ENCODE results near the gene DNAJC17. TPM values are rescaled to one million over a fixed set of nuclear protein-coding genes. Genes with fewer than 3 reads are reported as not detected.

Gene DNAJC17
- total RNA-seq, 1 donor from 2014 or later = 14.0 TPM

DNA sequence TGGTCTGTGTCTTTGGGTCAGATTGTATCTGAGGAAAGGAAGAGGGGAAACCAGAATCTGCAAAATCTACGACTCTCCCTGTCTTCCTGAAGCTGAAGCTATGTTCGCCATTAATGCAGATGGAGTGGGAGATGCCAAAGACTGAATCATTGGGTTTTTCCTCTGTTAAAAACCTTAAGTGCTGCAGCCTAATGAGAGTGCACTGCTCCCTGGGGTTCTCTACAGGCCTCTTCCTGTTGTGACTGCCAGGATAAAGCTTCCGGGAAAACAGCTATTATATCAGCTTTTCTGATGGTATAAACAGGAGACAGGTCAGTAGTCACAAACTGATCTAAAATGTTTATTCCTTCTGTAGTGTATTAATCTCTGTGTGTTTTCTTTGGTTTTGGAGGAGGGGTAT is 76.2 kb downstream of the DNAJC17 start:
- no peaks in the 10 kb centered on the region for H3K4me1 ChIP-seq
- no peak overlapping the region for H3K4me3 ChIP-seq
- H3K27me3 ChIP-seq = no peaks in the 10 kb centered on the region
- no peak overlapping the region for H3K27ac ChIP-seq
- no peak for DNase-seq (ENCODE audit: extremely low spot score in 2 of 2)
- H3K36me3 ChIP-seq = peaks cover 0 to 13% of the 10 kb centered on the region in 2 donors
- H3K9me3 ChIP-seq = no peaks in the 10 kb centered on the region
- intact Hi-C loops (cut with DNase I) = no loop called here
- TF ChIP-seq POLR2AphosphoS5 (IDR thresholded peaks at IDR 0.05; ENCODE audit: insufficient read depth in 1 of 2, low read depth in 1 of 2) (no peak), POLR2A (IDR thresholded peaks at IDR 0.05) (no peak)
- TF ChIP-seq, protein P1, sequence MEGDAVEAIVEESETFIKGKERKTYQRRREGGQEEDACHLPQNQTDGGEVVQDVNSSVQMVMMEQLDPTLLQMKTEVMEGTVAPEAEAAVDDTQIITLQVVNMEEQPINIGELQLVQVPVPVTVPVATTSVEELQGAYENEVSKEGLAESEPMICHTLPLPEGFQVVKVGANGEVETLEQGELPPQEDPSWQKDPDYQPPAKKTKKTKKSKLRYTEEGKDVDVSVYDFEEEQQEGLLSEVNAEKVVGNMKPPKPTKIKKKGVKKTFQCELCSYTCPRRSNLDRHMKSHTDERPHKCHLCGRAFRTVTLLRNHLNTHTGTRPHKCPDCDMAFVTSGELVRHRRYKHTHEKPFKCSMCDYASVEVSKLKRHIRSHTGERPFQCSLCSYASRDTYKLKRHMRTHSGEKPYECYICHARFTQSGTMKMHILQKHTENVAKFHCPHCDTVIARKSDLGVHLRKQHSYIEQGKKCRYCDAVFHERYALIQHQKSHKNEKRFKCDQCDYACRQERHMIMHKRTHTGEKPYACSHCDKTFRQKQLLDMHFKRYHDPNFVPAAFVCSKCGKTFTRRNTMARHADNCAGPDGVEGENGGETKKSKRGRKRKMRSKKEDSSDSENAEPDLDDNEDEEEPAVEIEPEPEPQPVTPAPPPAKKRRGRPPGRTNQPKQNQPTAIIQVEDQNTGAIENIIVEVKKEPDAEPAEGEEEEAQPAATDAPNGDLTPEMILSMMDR (IDR thresholded peaks at IDR 0.05) = no peak

DNA sequence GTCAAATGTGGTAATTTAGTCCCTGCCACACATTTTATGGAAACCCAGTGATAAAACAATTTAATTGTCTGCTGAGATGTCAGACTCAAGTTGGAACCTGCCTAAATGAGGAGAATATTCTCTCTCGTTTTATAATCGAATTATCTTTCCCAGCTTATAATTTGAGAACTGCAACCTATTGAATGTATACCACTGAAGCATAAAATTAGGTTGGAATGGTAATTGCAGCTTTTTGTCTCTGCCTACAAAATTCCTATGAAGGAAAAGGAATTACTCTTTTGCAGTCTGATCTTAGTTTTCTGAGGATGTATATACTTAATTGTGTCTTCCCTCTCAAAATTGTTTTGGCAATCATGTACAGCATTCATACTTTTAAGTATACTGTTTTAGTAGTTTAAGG is 83.4 kb downstream of the DNAJC17 start:
- Histone ChIP-seq H3K27me3 (no peaks in the 10 kb centered on the region), H3K36me3 (no peaks in the 10 kb centered on the region), H3K9me3 (no peaks in the 10 kb centered on the region), H3K4me1 (no peaks in the 10 kb centered on the region), H3K4me3 (no peak overlapping the region), H3K27ac (no peak overlapping the region)
- TF ChIP-seq, protein P1 (IDR thresholded peaks at IDR 0.05) = no peak
- TF ChIP-seq POLR2AphosphoS5 (IDR thresholded peaks at IDR 0.05; ENCODE audit: insufficient read depth in 1 of 2, low read depth in 1 of 2) (no peak), POLR2A (IDR thresholded peaks at IDR 0.05) (no peak)
- intact Hi-C loops (cut with DNase I) = no loop called here
- no peak for DNase-seq (ENCODE audit: extremely low spot score in 2 of 2)

DNA sequence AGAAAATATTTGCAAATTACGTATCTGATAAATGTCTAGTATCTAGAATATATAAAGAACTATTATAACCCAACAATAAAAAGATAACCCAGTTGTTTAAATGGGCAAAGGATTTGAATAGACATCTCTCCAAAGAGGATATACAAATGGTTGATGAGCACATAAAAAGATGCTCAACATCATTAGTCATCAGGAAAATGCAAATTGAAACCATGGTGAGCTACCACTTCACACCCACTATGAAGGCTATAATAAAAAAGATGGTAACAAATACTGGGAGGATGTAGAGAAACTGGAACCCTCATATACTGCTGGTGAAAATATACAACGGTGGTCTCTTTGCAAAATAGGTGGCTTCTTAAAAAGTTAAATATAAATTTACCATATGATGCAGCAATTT is 84.3 kb downstream of the DNAJC17 start:
- Histone ChIP-seq H3K9me3 (no peaks in the 10 kb centered on the region), H3K27me3 (no peaks in the 10 kb centered on the region), H3K27ac (no peak overlapping the region), H3K4me1 (no peaks in the 10 kb centered on the region), H3K36me3 (no peaks in the 10 kb centered on the region), H3K4me3 (no peak overlapping the region)
- intact Hi-C loops (cut with DNase I) = no loop called here
- no peak for DNase-seq (ENCODE audit: extremely low spot score in 2 of 2)
- TF ChIP-seq POLR2AphosphoS5 (IDR thresholded peaks at IDR 0.05; ENCODE audit: insufficient read depth in 1 of 2, low read depth in 1 of 2) = no peak
- TF ChIP-seq, protein P1 (IDR thresholded peaks at IDR 0.05) = no peak

DNA sequence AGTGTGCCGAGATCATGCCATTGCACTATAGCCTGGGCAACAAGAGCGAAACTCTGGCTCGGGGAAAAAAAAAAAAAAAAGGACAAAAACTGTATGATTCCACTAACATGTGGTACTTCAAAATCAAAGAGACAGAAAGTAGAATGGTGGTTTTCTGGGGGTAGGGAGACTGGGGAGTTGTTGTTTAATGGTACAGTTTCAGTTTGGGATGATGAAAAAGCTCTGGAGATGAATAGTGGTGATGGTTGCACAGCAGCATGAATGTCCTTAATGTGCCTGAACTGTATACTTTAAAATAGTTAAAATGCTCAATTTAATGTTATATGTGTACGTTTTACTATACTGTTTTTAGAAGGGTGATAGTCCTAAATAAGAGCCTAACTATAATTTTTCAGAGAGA is 84.9 kb downstream of the DNAJC17 start:
- H3K4me1 ChIP-seq = no peaks in the 10 kb centered on the region
- H3K36me3 ChIP-seq = no peaks in the 10 kb centered on the region
- H3K27ac ChIP-seq = no peak overlapping the region
- H3K4me3 ChIP-seq = no peak overlapping the region
- no peaks in the 10 kb centered on the region for H3K9me3 ChIP-seq
- H3K27me3 ChIP-seq = no peaks in the 10 kb centered on the region
- DNase-seq (ENCODE audit: extremely low spot score in 2 of 2) = no peak
- no peak for TF ChIP-seq POLR2AphosphoS5 (IDR thresholded peaks at IDR 0.05; ENCODE audit: insufficient read depth in 1 of 2, low read depth in 1 of 2)
- no peak for TF ChIP-seq POLR2A (IDR thresholded peaks at IDR 0.05)
- TF ChIP-seq, protein P1 (IDR thresholded peaks at IDR 0.05) = no peak
- intact Hi-C loops (cut with DNase I) = no loop called here

DNA sequence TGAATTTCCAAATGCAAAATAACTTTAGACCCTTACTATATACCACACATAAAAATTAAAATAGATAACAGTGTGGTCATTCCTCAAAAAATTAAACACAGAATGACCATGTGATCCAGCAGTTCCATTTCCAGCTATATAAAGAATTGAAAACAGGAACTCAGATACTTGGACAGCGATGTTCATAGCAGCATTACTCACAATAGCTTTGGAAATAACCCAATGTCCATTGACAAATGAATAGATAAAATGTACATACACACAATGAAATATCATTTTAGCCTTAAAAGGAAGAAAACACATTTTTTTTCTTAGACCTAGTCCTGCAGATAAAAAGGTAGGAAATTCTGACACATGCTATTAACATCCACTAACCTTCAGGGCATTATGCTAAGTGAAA is 85.6 kb downstream of the DNAJC17 start:
- Histone ChIP-seq H3K4me3 (no peak overlapping the region), H3K36me3 (no peaks in the 10 kb centered on the region), H3K27me3 (no peaks in the 10 kb centered on the region), H3K4me1 (no peaks in the 10 kb centered on the region), H3K27ac (no peak overlapping the region), H3K9me3 (no peaks in the 10 kb centered on the region)
- intact Hi-C loops (cut with DNase I) = no loop called here
- no peak for DNase-seq (ENCODE audit: extremely low spot score in 2 of 2)
- TF ChIP-seq POLR2A (IDR thresholded peaks at IDR 0.05) = no peak
- no peak for TF ChIP-seq POLR2AphosphoS5 (IDR thresholded peaks at IDR 0.05; ENCODE audit: insufficient read depth in 1 of 2, low read depth in 1 of 2)
- TF ChIP-seq, protein P1 (IDR thresholded peaks at IDR 0.05) = no peak
